Measurements from ENCODE around the gene GPHB5.

Gene GPHB5

DNA sequence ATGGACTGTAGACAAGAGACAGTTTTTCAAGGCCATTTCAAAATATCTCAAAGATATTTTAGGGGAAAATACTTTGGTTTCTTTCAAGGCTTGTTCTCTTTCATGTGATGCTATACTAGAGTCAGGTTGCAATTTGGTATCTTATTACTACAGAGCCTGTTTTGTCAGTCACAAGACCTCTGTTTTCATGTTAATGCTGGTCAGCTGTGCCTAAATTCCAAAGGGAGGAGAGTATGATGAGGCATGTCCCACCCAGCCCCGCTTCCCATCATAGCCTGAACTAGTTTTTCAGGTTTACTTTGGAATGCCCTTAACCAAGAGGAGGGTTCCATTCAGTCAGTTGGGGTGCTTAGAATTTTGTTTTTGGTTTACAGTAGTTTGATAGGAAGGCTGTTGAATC, 52.6 kb downstream of the GPHB5 start:
- H3K4me3 ChIP-seq (replicated peaks in 1 of 2; ENCODE audit: low read depth in 2 of 2, low read length in 2 of 2), result no peak overlapping the region
- no peak for DNase-seq (ENCODE audit: low read depth in 2 of 2)
- TF ChIP-seq, protein P1, sequence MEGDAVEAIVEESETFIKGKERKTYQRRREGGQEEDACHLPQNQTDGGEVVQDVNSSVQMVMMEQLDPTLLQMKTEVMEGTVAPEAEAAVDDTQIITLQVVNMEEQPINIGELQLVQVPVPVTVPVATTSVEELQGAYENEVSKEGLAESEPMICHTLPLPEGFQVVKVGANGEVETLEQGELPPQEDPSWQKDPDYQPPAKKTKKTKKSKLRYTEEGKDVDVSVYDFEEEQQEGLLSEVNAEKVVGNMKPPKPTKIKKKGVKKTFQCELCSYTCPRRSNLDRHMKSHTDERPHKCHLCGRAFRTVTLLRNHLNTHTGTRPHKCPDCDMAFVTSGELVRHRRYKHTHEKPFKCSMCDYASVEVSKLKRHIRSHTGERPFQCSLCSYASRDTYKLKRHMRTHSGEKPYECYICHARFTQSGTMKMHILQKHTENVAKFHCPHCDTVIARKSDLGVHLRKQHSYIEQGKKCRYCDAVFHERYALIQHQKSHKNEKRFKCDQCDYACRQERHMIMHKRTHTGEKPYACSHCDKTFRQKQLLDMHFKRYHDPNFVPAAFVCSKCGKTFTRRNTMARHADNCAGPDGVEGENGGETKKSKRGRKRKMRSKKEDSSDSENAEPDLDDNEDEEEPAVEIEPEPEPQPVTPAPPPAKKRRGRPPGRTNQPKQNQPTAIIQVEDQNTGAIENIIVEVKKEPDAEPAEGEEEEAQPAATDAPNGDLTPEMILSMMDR (IDR thresholded peaks at IDR 0.05; ENCODE audit: low read depth, low read length), result no peak

All from cardiac fibroblast (primary cell).